DMS153 treated with DMSO at 0.1 percent for 48 hours (cell line): ENCODE data around the gene TRIP13.

ENCODE experiments used
- DNase-seq: peaks from one replicate; lab custom pipeline; 2025; ENCODE audit not compliant: unreplicated experiment; lab: John Stamatoyannopoulos, UW

The TRIP13 gene

GRCh38 chr5:963673-964531 lies 71.2 kb downstream of the TRIP13 start:
- DNase-seq, result no peak

GRCh38 chr5:964821-965220 lies 72.1 kb downstream of the TRIP13 start:
- DNase-seq, result no peak

GRCh38 chr5:965604-966344 lies 73.1 kb downstream of the TRIP13 start:
- DNase-seq, result no peak

GRCh38 chr5:966345-966710 lies 73.6 kb downstream of the TRIP13 start:
- DNase-seq, result no peak

GRCh38 chr5:966941-967340 lies 74.3 kb downstream of the TRIP13 start:
- DNase-seq, result no peak
